GM12878 (cell line): ENCODE results near the gene CYTL1. TPM values are rescaled to one million over a fixed set of nuclear protein-coding genes. Genes with fewer than 3 reads are reported as not detected.

ENCODE experiments used
- ATAC-seq: fragments of 200-7000 bp; cut with Tn5 transposase; 3 replicates; pipeline ENCODE4 v1.9.1; 2020; ENCODE audit warnings: mild to moderate bottlenecking, moderate library complexity
- BruUV-seq: library from RNA; stranded (reverse); fragments of 400-500 nt; replicated peaks from 2 replicates; lab custom pipeline; 2021; lab: Mats Ljungman, UMichigan
- CTCF ChIA-PET: fragments of 300-600 bp; sonication (Branson Sonifier 250); formaldehyde crosslinking; extraction: SDS; loops from one replicate; lab custom pipeline; 2021; ENCODE audit warnings: inconsistent platforms; lab: Yijun Ruan, JAX
- POLR2A ChIA-PET: fragments of 350-600 bp; formaldehyde crosslinking; extraction: SDS; loops from one replicate; lab custom pipeline; 2021; ENCODE audit warnings: inconsistent platforms; lab: Charles Lee
- RAD21 ChIA-PET: fragments of 300-600 bp; sonication (Branson Sonifier 250); formaldehyde crosslinking; loops from one replicate; lab custom pipeline; 2023; ENCODE audit warnings: antibody characterized with exemption; ENCODE audit not compliant: unreplicated experiment; lab: Charles Lee
- SMC1A ChIA-PET: fragments of 300-600 bp; sonication (Branson Sonifier 250); formaldehyde crosslinking; loops from one replicate; lab custom pipeline; 2023; ENCODE audit not compliant: unreplicated experiment, uncharacterized antibody; lab: Charles Lee
- DNase-seq: peaks from one replicate; pipeline ENCODE4 v3.0.0-alpha.2; 2011; ENCODE audit warnings: low read depth, low spot score
- FAIRE-seq: peaks from 3 replicates; lab custom pipeline; 2011; peaks lifted over from hg19 to GRCh38; lab: Jason Lieb, UNC
- H2AFZ ChIP-seq: 2 replicates; pipeline ENCODE4 v1.6.0; 2011; ENCODE audit warnings: low read depth, low read length, control low read depth; ENCODE audit not compliant: control insufficient read depth
- H3K27ac ChIP-seq: 2 replicates; pipeline ENCODE4 v1.5.1; 2011; ENCODE audit warnings: control low read depth; ENCODE audit not compliant: control insufficient read depth, insufficient read depth
- H3K27me3 ChIP-seq, 2 experiments: replicated peaks in 1 of 2; 2 replicates each; pipeline versions ENCODE4 v1.6.0 to v1.6.1; 2011; ENCODE audit warnings: low read length in 1 of 2; ENCODE audit not compliant: control insufficient read depth in 2 of 2, insufficient read depth in 2 of 2
- H3K36me3 ChIP-seq, 2 experiments: 2 replicates each; pipeline ENCODE4 v1.5.1; 2011; ENCODE audit warnings: low read length in 1 of 2; ENCODE audit not compliant: control insufficient read depth in 2 of 2, insufficient read depth in 2 of 2
- H3K4me1 ChIP-seq: 2 replicates; pipeline ENCODE4 v1.6.1; 2011; ENCODE audit warnings: mild to moderate bottlenecking, low read length, moderate library complexity, mixed read lengths; ENCODE audit not compliant: control insufficient read depth, insufficient read depth
- H3K4me2 ChIP-seq: 2 replicates; pipeline ENCODE4 v1.6.0; 2011; ENCODE audit warnings: control low read depth; ENCODE audit not compliant: control insufficient read depth, insufficient read depth
- H3K4me3 ChIP-seq: fragments of 200-600 bp; sonication (generic); 2 replicates; pipeline ENCODE4 v1.5.1; 2016
- H3K79me2 ChIP-seq: 2 replicates; pipeline ENCODE4 v1.6.0; 2011; ENCODE audit warnings: low read length; ENCODE audit not compliant: control insufficient read depth, insufficient read depth
- H3K9ac ChIP-seq: 2 replicates; pipeline ENCODE4 v1.8.0; 2011; ENCODE audit warnings: low read length, control low read depth, mixed read lengths; ENCODE audit not compliant: control insufficient read depth, insufficient read depth
- H3K9me3 ChIP-seq: replicated peaks from 3 replicates; pipeline ENCODE4 v1.5.1; 2011; ENCODE audit warnings: mild to moderate bottlenecking, low read length; ENCODE audit not compliant: control insufficient read depth, insufficient read depth
- H4K20me1 ChIP-seq: 2 replicates; pipeline ENCODE4 v1.6.0; 2011; ENCODE audit not compliant: control insufficient read depth, insufficient read depth
- BRCA1 ChIP-seq: IDR thresholded peaks from 2 replicates; pipeline ENCODE4 v1.6.1; 2011; ENCODE audit warnings: low read depth, low read length, improper control_type of control experiment
- ESRRA ChIP-seq: IDR thresholded peaks from 2 replicates; pipeline ENCODE4 v1.6.1; 2012; ENCODE audit warnings: mild to moderate bottlenecking, low read length, improper control_type of control experiment
- ETV6 ChIP-seq, 2 experiments: fragments of 450-650 bp in 1 of 2; IDR thresholded peaks in 1 of 2; conservative IDR thresholded peaks in 1 of 2; 2 replicates each; pipeline ENCODE4 v1.6.1; 2014; ENCODE audit warnings: antibody characterized with exemption in 1 of 2, borderline replicate concordance in 1 of 2, low read depth in 1 of 2, mild to moderate bottlenecking in 1 of 2, moderate library complexity in 1 of 2
- EZH2 ChIP-seq: IDR thresholded peaks from 2 replicates; pipeline ENCODE4 v1.6.1; 2012; ENCODE audit warnings: low read depth, mild to moderate bottlenecking, control low read depth, inconsistent platforms, low read length, borderline replicate concordance; ENCODE audit not compliant: control insufficient read depth
- FOS ChIP-seq: IDR thresholded peaks from 3 replicates; pipeline ENCODE4 v1.6.1; 2011; ENCODE audit warnings: borderline replicate concordance; ENCODE audit not compliant: insufficient read length; ENCODE audit errors: extremely low read depth
- NRF1 ChIP-seq: conservative IDR thresholded peaks from 2 replicates; pipeline ENCODE4 v1.6.1; 2011; ENCODE audit warnings: mild to moderate bottlenecking, low read depth, low read length, improper control_type of control experiment
- SKIL ChIP-seq: fragments of 450-650 bp; IDR thresholded peaks from 2 replicates; pipeline ENCODE4 v1.6.1; 2017; ENCODE audit warnings: mild to moderate bottlenecking, low read depth, inconsistent platforms; ENCODE audit not compliant: poor library complexity, severe bottlenecking
- SUZ12 ChIP-seq: fragments of 200-600 bp; sonication (generic); IDR thresholded peaks from one replicate; pipeline ENCODE4 v1.6.1; 2018; ENCODE audit warnings: antibody characterized with exemption, mild to moderate bottlenecking; ENCODE audit not compliant: unreplicated experiment
- YBX1 ChIP-seq: fragments of 450-650 bp; IDR thresholded peaks from 2 replicates; pipeline ENCODE4 v1.6.1; 2016; ENCODE audit warnings: antibody characterized with exemption
- WGBS: methylation state at CpG from one replicate; pipeline ENCODE4 v1.1.6; 2016; ENCODE audit warnings: low lambda C conversion rate; ENCODE audit not compliant: insufficient replicate concordance, insufficient coverage; ENCODE audit errors: missing lambda C conversion rate; 5-methylcytosine and 5-hydroxymethylcytosine counted together
- in situ Hi-C: fragments of 300-500 bp; cut with MboI; formaldehyde crosslinking; loops from 9 replicates; pipeline ENCODE4 v1.14.3; 2018; ENCODE audit warnings: mixed read lengths
- intact Hi-C: fragments of 100-400 bp; cut with micrococcal nuclease; formaldehyde crosslinking; loops from one replicate; pipeline ENCODE4 v1.14.2; 2022; ENCODE audit not compliant: unreplicated experiment
- polyA plus RNA-seq, 11 experiments: library from polyadenylated mRNA; depleted of rRNA in 4 of 11; unstranded in 6 of 11; stranded (reverse) in 5 of 11; fragments of >200 nt; fragmentation: Nextera tagmentation in 4 of 11; fragmentation: Illumina TruSeq in 1 of 11; extraction: Ambion mirVana in 4 of 11; extraction: Trizol in 1 of 11; gene quantifications; 1 replicate in 1 of 11; 2 replicates in 10 of 11; pipeline versions ENCODE4 v1.2.1 to v1.2.3, GENCODE V29; 2011 to 2016; ENCODE audit warnings: inconsistent platforms in 2 of 11, missing spikeins in 2 of 11, low read depth in 1 of 11
- total RNA-seq, 4 experiments: library from RNA; depleted of rRNA in 3 of 4; stranded (reverse); fragments of >200 nt in 3 of 4; fragmentation: Illumina TruSeq in 1 of 4; extraction: Trizol in 1 of 4; gene quantifications; 2 replicates each; pipeline versions ENCODE4 v1.2.1 to v1.2.3, GENCODE V29; 2013 to 2021
- TF ChIP-seq, protein P1 (sequence below): IDR thresholded peaks from 2 replicates; pipeline ENCODE4 v1.6.1; 2012; ENCODE audit warnings: mild to moderate bottlenecking, low read depth, low read length

The CYTL1 gene
- total and polyA plus RNA-seq, 10 of the 15 experiments (the other 5 are each of a cell fraction or from before 2014, with no cell fraction given): not detected

DNA sequence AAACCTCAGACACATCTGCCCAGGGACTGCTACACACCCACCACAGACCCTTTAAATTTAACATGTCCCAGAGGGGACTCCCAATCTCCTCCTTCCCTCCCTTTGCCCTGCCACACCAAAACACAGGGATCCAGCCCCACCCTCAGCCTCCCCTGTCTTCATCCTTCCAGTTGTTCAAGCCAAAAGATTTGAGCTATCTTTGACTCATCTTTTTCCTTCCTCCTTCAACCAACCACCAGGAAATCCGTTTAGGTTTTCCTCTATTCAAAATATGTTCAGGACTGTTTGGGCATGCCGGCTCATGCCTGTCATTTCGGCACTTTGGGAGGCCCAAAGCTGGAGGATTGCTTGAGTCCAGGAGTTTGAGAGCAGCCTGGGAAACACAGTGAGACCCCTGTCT, 25.1 kb upstream of the CYTL1 start (continued):
- no peak for TF ChIP-seq SUZ12
- no peak for TF ChIP-seq ETV6 (conservative IDR thresholded peaks at IDR 0.05 in 1 of 2, IDR thresholded peaks at IDR 0.05 in 1 of 2; ENCODE audit: borderline replicate concordance in 1 of 2, low read depth in 1 of 2)
- no peak for TF ChIP-seq YBX1
- TF ChIP-seq, all 136 proteins: peak for 0

GRCh38 chr4:5043579-5043978, 24.3 kb upstream of the CYTL1 start:
- H2AFZ ChIP-seq: no peak overlapping the region
- H3K4me2 ChIP-seq: no peak overlapping the region
- no peaks in the 10 kb centered on the region for H3K4me1 ChIP-seq
- H3K27me3 ChIP-seq: no peaks in the 10 kb centered on the region
- H3K27ac ChIP-seq: no peak overlapping the region
- intact Hi-C loops (no loop called here), in situ Hi-C loops (no loop called here)
- no peak for DNase-seq
- no peak for ATAC-seq
- SMC1A ChIA-PET: interaction anchor here (0.6 kb wide), 1 partner anchor 255 kb away, joined by 4 read pairs; no protein-coding TSS in a partner anchor
- no peak overlapping the region for H3K9ac ChIP-seq
- no peak for FAIRE-seq
- POLR2A ChIA-PET: no interaction called here
- no peak overlapping the region for H3K4me3 ChIP-seq
- BruUV-seq: no TSS peak
- WGBS: 6% methylated on average over 6 of the region's 6 CpGs
- H3K79me2 ChIP-seq: no peaks in the 10 kb centered on the region
- no peaks in the 10 kb centered on the region for H4K20me1 ChIP-seq
- no peaks in the 10 kb centered on the region; the same call in 2 of the 3 replicates for H3K9me3 ChIP-seq
- RAD21 ChIA-PET: no interaction called here
- H3K36me3 ChIP-seq: no peaks in the 10 kb centered on the region
- CTCF ChIA-PET: interaction anchor here (0.7 kb wide), 1 partner anchor 400 kb away, joined by 3 read pairs; no protein-coding TSS in a partner anchor
- TF ChIP-seq EZH2: no peak

GRCh38 chr4:5041699-5042098, 22.4 kb upstream of the CYTL1 start:
- ATAC-seq: no peak
- no peak overlapping the region for H3K27ac ChIP-seq
- no peak overlapping the region for H2AFZ ChIP-seq
- H3K4me2 ChIP-seq: no peak overlapping the region
- no peaks in the 10 kb centered on the region for H3K27me3 ChIP-seq
- 44% methylated on average over 7 of the region's 7 CpGs for WGBS
- ChIA-PET SMC1A (no interaction called here), POLR2A (no interaction called here), RAD21 (no interaction called here), CTCF (no interaction called here)
- intact Hi-C loops (no loop called here), in situ Hi-C loops (no loop called here)
- FAIRE-seq: no peak
- no peaks in the 10 kb centered on the region; the same call in 2 of the 3 replicates for H3K9me3 ChIP-seq
- H4K20me1 ChIP-seq: no peaks in the 10 kb centered on the region
- no peaks in the 10 kb centered on the region for H3K4me1 ChIP-seq
- no peaks in the 10 kb centered on the region for H3K36me3 ChIP-seq
- no peak for DNase-seq
- H3K4me3 ChIP-seq: no peak overlapping the region
- H3K9ac ChIP-seq: no peak overlapping the region
- BruUV-seq: no TSS peak
- no peaks in the 10 kb centered on the region for H3K79me2 ChIP-seq
- TF ChIP-seq NRF1: no peak
- no peak for TF ChIP-seq ESRRA
- no peak for TF ChIP-seq SKIL
- TF ChIP-seq, protein P1, sequence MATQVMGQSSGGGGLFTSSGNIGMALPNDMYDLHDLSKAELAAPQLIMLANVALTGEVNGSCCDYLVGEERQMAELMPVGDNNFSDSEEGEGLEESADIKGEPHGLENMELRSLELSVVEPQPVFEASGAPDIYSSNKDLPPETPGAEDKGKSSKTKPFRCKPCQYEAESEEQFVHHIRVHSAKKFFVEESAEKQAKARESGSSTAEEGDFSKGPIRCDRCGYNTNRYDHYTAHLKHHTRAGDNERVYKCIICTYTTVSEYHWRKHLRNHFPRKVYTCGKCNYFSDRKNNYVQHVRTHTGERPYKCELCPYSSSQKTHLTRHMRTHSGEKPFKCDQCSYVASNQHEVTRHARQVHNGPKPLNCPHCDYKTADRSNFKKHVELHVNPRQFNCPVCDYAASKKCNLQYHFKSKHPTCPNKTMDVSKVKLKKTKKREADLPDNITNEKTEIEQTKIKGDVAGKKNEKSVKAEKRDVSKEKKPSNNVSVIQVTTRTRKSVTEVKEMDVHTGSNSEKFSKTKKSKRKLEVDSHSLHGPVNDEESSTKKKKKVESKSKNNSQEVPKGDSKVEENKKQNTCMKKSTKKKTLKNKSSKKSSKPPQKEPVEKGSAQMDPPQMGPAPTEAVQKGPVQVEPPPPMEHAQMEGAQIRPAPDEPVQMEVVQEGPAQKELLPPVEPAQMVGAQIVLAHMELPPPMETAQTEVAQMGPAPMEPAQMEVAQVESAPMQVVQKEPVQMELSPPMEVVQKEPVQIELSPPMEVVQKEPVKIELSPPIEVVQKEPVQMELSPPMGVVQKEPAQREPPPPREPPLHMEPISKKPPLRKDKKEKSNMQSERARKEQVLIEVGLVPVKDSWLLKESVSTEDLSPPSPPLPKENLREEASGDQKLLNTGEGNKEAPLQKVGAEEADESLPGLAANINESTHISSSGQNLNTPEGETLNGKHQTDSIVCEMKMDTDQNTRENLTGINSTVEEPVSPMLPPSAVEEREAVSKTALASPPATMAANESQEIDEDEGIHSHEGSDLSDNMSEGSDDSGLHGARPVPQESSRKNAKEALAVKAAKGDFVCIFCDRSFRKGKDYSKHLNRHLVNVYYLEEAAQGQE: no peak
- no peak for TF ChIP-seq FOS
- no peak for TF ChIP-seq BRCA1
